ENCODE results near the gene RABL6. TPM values are rescaled to one million over a fixed set of nuclear protein-coding genes. Genes with fewer than 3 reads are reported as not detected.
A peak's percentile ranks its signal among the peaks of the same experiment; 100 is the strongest.

The RABL6 gene
- total RNA-seq, 1 donor from 2014 or later: 51.1 TPM

DNA sequence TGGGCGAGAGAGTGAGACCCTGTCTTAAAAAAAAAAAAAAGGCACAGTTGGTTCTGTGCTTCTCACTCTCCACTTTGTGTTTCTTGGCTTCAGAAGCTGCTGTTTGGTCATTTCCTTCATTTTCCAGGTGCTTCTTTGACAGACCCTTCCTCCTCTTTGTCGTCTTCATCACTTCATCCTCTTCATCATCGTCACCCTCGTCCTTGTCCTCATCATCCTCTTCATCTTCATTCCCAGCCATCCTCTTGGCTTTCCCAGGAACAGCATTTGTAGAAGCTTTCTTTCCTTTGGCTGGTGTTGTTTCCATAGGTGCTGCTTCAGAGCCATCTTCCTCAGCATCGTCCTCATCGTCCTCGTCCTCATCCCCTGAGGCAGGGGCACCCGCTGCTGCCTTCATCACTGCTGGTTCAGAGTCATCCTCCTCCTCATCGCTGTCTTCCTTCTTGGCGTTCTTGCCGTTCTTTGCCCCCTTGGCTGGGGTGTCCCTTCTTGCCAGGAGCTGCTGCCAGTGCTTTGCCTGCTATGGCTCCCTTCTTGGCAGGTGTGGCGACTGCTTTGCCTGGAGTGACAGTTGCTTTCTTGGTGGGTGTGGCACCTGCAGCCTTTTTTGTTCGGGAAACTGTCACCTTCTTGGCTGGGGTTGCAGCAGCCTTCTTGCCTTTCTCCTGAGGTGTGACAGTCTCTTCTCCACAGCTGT lies 7.1 kb downstream of the RABL6 start:
- DNase-seq (ENCODE audit: low read depth in 2 of 2): no peak

- no peak for DNase-seq (ENCODE audit: low read depth in 2 of 2)
These were observed 7.7 kb downstream of the RABL6 start for GRCh38 chr9:136815422-136815782.

DNA sequence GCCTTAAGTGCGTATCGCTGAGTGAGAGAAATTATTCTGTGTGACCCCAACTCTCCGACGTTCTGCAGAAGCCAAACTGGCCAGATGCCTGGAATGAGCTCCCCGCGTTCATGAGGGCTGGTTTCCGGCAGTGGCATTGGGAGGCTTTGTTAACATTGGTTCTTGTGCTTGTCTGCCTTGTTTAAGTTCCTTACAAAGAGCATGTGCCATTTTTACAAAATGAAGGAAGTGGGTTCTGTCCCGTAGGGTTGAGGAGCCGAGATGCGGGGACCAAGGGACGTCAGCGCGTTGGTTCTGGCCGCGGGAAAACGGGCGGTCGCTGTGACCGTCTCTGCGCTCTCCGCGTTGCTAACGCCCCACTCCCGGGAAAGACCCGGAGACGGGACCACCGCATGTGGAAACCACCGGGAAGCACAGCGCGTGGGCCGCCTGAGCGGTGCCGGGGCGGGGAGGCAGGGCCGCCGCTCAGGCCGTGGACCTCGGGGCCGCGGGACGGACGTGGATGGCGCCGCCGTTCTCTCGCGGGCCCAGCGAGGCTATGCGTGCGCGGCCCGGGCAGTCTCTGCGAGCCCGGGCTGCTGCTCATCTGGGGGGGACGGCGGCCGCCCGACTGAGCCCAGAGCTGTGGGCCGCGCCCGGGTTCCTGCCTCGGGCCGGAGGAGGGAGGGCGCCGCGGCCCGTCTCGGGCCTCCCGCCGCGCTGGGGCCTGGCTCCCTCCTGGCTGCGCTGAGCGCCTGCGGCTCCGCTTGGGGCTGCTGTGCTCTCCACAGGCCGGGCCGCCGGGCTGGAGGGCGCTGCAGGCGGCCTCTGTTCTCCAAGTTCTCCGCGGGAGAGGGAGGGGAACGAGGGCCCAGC lies 13.4 kb downstream of the RABL6 start:
- DNase-seq (ENCODE audit: low read depth in 2 of 2): peak in 1 of 2 donors; percentile 35

- no peak for DNase-seq (ENCODE audit: low read depth in 2 of 2)
These were observed 14.2 kb downstream of the RABL6 start for GRCh38 chr9:136821826-136822544.

GRCh38 chr9:136823136-136824046 lies 15.6 kb downstream of the RABL6 start:
- DNase-seq (ENCODE audit: low read depth in 2 of 2): no peak

GRCh38 chr9:136824496-136825225 lies 16.9 kb downstream of the RABL6 start:
- DNase-seq (ENCODE audit: low read depth in 2 of 2): no peak

DNA sequence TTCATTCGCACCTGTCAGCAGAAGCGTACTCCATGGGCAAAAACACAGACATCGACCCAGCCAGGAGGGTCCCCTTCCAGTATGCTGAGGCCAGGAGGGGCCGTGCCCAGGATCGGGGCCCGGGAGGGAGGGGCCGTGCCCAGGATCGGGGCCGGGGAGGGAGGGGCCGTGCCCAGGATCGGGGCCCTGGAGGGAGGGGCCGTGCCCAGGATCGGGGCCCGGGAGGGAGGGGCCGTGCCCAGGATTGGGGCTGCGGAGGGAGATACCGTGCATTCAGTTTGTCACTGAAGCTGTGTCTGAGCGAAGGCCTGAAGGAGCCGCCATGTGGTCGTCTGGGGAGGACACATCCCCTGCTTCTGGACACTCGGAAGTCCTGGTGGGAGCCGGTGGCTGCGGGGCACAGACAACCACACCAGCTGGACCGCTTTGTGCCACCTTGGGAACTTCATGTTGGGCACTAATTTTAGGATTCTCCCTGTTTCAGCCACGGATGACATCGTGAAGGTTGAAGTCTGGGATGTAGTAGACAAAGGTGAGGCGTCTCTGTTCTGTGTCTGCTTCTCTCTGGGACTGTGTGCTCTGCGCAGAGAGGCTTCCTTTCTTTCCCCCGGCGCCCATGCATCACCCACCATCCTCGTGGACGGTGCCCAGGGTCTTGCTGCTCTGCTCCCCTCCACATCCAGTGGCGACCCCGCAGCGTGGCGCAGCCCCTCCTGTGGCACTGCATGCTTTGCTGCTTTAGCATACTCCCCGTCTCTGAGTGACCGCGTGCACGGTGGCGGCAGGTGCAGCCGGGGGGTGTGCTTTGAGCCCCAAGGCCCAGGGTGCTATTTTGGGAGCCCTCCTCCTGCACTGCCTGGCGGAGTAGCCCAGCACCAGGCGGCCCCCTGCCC lies 17.8 kb downstream of the RABL6 start:
- no peak for DNase-seq (ENCODE audit: low read depth in 2 of 2)

DNA sequence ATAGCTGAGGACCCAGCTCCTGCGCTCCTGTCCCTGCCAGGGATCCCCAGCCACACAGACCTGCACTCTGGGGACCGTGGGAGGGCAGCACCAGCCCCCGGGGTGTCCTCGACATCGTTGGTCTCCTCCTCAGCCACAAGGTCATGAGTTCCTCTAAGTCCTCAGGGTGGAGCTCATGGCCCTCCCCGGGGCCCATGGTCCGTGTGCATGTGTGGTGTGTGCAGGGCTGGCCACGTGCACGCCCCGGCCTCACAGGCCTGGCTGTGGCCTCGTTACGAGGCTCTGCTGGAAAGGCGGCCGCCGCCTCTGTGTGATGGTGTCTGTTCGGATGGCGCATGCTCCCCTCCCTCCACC lies 18.4 kb downstream of the RABL6 start:
- no peak for DNase-seq (ENCODE audit: low read depth in 2 of 2)

GRCh38 chr9:136826703-136827582 lies 19.2 kb downstream of the RABL6 start:
- no peak for DNase-seq (ENCODE audit: low read depth in 2 of 2)

GRCh38 chr9:136827794-136828473 lies 20.2 kb downstream of the RABL6 start:
- DNase-seq (ENCODE audit: low read depth in 2 of 2): no peak

- no peak for DNase-seq (ENCODE audit: low read depth in 2 of 2)
These were observed 20.9 kb downstream of the RABL6 start for GRCh38 chr9:136828474-136829140.

DNA sequence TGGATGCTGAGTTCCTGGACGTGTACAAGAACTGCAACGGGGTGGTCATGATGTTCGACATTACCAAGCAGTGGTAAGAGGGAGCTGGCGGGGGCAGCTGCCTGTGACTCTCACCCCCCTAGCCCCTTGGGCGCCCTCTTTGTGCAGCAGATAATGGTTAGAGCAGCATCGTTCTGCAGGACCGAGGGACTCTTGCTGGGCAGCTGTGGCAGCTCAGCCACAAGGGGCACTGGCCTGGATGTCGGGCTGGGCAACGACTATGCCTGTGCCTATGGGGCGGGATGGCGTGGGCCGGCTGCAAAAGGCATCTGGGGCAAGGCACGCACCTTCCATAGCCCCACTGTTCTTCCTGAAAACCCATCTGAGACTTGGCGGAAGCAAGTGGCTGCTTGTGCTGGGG lies 21.7 kb downstream of the RABL6 start:
- DNase-seq (ENCODE audit: low read depth in 2 of 2): no peak

DNA sequence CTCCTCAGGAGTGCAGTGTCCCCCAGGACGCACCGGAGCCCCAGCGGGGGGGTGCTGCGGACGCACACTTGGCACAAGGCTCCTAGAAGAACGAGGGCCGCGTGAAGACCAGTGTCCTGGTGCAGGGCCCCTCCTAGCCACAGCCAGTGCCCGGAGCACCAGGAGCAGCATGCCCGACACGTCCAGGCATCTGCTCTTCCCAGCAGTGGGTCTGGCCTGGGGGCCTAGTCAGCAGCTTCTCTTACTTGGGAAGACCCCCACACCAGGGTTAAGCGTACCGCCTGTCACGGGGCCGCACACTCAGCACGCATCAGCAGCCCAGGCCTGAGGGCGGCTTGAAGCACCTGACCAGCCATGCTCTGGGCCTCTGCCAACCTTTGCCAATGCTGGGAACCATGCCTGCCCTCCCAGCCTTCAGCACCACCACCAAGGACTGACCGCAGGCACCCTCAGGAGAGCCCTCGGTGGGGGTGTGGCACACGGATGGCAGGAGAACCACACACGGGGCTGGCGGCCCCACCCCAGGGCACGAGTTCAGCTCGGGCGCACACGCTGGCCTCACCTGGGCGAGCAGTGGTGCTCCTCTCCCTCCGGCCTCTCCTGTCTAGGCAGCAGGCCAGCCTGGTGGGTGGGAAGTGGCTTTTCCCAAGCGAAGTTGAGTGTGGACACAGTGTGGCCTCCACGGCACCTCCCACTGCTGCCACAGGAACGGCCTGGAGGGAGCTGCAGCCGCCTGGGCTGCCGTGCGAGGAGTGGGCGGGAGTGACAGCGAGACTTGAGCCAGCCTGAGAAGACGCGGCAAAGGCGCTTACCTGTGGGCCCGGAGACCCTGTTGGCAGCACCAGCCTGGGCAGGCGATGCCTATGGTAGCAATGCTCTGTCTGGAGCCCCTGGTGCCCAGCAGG lies 22.5 kb downstream of the RABL6 start:
- DNase-seq (ENCODE audit: low read depth in 2 of 2): no peak

- no peak for DNase-seq (ENCODE audit: low read depth in 2 of 2)
These were observed 23.4 kb downstream of the RABL6 start for GRCh38 chr9:136831002-136831719.

GRCh38 chr9:136831720-136832104 lies 24.0 kb downstream of the RABL6 start:
- DNase-seq (ENCODE audit: low read depth in 2 of 2): no peak

GRCh38 chr9:136832581-136832980 lies 24.8 kb downstream of the RABL6 start:
- DNase-seq (ENCODE audit: low read depth in 2 of 2): no peak
